NCI-H128 (cell line): ENCODE results near the gene BCL11A.

ENCODE experiments used
- DNase-seq: peaks from one replicate; lab custom pipeline; 2025; ENCODE audit not compliant: unreplicated experiment; lab: John Stamatoyannopoulos, UW

Gene BCL11A

DNA sequence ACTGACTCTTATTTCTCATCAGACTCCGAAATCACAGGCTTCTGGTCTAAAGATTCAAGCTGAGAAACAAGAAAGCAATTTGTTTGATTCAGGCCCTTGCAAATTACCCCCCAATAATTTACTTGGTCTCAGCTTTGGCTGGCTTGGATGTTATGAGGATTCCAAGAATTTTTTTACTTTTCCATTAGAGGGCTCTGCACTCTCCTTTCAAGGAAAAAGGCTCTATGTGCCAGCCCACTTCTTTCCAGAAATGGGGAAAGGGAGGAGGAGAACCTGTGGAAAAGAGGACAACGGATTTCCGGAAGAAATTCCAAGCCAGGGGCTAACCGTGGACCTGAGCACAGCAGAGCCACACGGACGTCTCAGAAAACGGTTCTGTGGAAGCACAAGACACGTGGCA lies 44.4 kb downstream of the BCL11A start:
- DNase-seq, result no peak

DNA sequence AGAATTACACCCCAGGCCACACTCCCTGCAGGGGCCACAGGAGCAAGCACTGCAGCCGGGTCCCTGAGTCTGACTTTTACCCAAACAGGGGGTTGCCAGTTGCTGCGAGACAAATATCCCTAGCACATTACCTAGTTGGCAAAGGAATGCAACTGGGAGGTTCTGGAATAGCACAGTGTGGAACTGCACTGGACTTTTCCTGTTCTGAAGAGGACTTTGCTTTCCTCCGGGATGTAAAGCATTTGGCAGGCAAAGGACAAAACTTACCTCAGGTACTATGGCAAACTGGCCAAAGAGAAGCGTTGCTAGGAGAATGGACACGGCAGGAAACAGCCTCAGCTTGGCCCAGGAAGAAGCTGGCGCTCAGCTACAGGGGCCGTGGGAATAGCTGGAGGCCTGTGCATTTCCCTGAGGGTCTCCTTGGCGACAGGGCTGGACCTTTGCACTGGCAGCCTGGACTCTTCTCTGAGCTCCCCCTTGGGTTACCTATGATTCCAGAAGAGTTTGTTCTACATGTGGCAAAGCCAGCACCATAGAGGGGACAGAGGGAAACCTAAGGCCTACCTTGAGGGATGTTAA lies 45.0 kb downstream of the BCL11A start:
- DNase-seq, result no peak

GRCh38 chr2:60507211-60507965 lies 46.1 kb downstream of the BCL11A start:
- DNase-seq, result no peak

GRCh38 chr2:60505880-60506260 lies 47.6 kb downstream of the BCL11A start:
- DNase-seq, result no peak

DNA sequence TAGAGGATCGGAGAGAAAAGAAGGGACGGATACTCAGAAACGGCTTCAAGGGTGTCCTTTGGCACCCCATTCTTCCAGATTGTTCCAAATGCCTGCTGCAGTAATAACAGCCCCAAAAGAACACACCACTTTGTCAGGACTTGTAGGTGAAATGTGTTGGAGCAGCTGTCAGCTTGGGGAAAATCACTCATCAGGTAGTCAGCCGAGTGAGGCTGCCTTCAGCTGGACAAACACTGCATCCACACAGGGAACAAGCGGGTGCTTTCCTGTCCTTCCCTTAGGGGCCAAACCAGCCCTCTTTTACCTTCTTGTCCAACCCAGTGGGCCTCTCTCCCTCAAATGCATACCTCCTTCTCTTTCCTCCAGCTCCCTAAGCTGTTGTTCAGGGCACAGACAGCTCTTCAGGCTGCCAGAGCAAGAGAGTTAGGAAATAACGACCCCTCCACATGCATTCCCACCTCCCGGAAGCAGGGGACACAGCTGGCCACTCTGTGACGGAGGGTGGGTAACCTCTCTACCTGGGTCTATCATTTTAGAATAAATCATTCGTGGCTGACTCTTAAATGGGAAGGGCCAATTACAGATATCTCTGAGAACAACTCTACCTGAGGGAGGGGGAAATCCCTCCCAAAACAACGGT lies 48.1 kb downstream of the BCL11A start:
- no peak for DNase-seq

- no peak for DNase-seq
Measured at GRCh38 chr2:60504049-60504448, 49.4 kb downstream of the BCL11A start.

- DNase-seq, result no peak
Measured at GRCh38 chr2:60502144-60502543, 51.3 kb downstream of the BCL11A start.

- DNase-seq, result no peak
Measured at GRCh38 chr2:60500861-60501260, 52.6 kb downstream of the BCL11A start.

DNA sequence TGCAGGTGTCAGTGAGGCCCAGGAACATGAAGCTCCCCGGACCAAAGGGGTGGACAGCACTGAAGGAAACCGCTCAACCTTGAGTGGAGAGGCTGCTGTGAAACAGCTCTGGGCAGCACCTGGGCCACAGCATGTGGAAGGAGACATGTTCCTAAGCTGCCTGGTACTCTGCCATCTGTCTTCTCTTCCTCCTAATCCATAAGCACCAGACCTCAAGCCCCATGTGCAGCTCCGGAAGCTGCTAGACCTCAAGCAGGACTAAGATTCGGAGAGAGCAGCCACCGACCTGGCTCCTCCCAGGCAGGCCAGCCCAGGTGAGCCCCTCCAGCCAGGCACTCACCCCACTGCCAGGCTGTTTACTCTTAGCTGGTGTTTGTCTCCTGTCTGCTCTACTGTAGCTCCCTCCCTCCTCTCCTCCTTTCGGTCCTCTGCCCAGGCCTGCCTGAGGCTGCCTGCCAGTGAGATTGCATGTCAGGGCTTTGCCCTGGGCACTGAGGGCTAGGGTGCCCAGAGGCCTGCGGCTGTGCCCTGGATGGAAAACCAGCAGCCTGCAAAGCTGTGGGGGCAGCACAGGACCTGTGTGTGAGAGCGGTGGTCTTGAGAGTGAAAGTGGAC lies 53.7 kb downstream of the BCL11A start:
- no peak for DNase-seq

GRCh38 chr2:60498816-60499429 lies 54.5 kb downstream of the BCL11A start:
- DNase-seq, result no peak

- no peak for DNase-seq
Measured at GRCh38 chr2:60498127-60498815, 55.2 kb downstream of the BCL11A start.

- DNase-seq, result no peak
Measured at GRCh38 chr2:60497500-60497899, 56.0 kb downstream of the BCL11A start.

DNA sequence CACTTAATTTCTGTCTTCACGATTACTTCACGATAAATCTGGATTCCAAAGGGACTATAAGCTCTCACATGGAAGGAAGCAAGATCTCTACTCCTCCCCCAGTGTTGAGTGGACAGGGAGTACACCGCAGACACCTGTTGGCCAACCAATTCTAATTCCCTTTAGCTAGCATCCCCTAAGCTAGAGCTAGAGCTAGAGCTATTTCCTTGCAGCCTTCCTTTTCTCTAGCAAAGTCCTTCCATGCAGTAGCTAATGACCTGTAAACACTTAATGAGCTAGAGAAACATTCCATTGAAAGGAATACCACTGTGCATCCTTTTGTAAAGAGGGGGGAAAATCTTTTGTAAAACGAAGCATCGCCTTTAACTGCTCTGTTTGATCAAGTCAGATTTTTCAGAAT lies 56.5 kb downstream of the BCL11A start:
- DNase-seq, result no peak

GRCh38 chr2:60496475-60496874 lies 57.0 kb downstream of the BCL11A start:
- DNase-seq, result no peak

- no peak for DNase-seq
Measured at GRCh38 chr2:60495041-60495625, 58.3 kb downstream of the BCL11A start.

GRCh38 chr2:60493804-60494387 lies 59.6 kb downstream of the BCL11A start:
- DNase-seq, result no peak

- DNase-seq, result no peak
Measured at GRCh38 chr2:60492548-60492947, 60.9 kb downstream of the BCL11A start.

- no peak for DNase-seq
Measured at GRCh38 chr2:60490848-60491247, 62.6 kb downstream of the BCL11A start.

DNA sequence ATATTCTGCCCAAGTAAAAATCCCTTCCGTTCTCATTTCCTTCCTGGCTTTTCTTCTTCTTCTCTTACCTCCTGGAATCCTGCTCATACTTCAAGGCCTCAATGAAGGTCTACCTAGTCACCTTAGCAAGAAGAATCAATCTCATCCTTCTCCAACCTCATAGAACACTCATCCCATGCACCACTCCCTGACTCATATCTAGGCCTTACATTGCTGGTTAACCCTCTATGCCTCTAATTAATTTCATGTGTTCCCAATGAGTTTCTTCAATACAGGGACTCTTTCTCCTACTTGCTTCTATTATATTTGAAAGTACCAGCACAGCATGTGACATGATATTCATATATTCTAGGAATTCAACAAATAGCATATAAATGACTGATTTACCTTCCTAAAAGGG lies 63.0 kb downstream of the BCL11A start:
- DNase-seq, result no peak

DNA sequence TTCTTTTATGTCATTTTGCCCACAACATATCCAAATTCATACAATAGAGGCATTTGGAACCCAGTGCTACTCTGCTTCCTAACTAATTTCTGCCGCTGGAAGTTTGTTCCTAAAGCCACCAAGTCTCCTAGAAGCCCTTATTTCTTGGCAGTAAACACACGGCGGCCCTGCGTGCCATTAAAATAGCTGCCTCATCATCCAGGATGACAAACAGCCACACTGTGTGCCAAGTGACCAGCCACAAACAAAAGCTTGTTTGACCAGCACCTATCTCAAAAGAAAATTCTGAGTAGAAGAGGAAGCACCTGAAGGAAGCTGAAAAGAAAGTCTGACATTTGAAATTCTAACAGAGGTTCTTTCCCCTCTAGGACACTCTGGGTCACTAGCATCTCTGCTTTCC lies 64.2 kb downstream of the BCL11A start:
- DNase-seq, result no peak
